Measurements from ENCODE around the gene TRIML2.

Gene TRIML2, protein sequence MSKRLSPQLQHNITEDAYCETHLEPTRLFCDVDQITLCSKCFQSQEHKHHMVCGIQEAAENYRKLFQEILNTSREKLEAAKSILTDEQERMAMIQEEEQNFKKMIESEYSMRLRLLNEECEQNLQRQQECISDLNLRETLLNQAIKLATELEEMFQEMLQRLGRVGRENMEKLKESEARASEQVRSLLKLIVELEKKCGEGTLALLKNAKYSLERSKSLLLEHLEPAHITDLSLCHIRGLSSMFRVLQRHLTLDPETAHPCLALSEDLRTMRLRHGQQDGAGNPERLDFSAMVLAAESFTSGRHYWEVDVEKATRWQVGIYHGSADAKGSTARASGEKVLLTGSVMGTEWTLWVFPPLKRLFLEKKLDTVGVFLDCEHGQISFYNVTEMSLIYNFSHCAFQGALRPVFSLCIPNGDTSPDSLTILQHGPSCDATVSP

DNA sequence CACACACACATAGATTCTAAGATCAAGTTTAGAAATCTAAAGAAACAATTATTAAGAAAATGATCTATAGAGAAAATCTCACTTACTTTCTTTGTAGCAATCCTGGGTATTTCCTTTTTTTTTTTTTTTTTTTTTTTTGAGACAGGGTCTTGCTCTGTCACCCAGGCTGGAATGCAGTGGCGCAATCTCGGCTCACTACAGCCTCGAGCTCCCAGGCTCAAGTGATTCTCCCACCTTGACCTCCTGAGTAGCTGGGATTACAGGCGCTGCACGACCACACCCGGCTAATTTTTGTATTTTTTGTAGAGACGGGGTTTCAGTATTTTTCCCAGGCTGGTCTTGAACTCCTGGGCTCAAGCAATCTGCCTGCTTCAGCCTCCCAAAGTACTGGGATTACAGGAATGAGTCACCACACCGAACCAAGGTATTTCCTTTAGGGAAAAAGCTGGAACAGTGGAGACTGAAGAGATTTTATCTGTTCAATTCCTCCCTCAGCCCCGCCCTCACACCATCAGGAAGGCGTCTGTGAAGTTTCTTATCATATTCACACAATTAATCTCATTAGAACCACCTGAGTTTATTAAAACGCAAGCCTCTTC lies at the start of gene TRIML2:
Gene TRIML2 (minus strand): TSS at position 447 of the 599 bp plus-strand sequence. CDS start 4,235 bp downstream, outside the sequence.
- no peak for DNase-seq (ENCODE audit: low read depth in 3 of 3)

DNA sequence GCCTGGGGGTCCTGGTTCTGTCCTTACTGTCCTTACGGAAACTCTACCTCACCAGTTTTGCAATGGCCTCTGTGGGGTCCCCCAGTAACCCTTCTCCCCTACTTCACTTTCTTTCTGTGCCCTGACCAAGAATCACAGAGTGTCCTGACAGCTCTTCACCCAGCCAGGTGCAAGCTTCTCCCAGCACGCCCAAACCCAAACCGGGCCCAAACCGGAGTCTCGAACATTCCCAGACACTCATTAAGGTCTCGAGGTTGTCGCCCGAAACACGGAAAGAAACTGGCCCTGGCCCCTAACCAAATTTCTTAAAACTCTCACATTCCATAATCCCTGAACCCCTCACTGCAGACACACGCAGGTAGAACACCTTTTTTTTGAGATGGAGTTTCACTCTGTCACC lies 48.9 kb upstream of the TRIML2 start:
- no peak for DNase-seq (ENCODE audit: low read depth in 3 of 3)

DNA sequence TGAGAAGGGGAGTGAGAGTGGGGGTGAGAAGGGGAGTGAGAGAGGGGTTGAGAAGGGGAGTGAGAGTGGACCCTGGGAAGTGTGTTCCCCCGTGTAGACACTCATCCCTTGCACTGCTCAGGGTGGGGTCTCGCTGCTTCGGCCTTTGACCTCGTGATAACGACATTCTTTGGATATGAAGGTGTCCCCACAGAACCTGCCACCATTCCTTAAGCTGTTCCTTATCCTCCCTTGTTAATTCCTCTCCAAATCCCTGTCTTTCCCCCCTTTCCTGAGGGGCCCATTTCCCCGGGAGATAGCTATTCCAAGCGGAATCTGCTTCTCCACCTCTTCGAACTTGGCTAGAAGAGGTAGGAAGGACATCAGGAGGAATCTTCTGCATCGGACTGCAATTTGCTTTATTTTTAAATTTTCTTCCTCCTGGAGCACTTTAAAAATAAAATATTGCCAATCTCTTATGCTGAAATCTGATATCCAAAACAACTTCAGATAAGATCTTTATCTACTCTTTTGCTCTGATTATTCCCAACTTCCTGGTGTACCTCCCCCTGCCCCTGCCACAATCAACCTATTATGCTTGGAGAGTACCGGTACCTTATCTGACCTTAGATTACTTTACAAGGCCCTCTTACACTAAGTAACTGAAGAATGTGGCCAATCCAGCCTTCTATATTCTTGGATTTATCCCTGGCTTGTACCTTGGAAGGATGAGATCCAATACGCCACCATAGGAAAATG lies 45.4 kb upstream of the TRIML2 start:
- no peak for DNase-seq (ENCODE audit: low read depth in 3 of 3)

DNA sequence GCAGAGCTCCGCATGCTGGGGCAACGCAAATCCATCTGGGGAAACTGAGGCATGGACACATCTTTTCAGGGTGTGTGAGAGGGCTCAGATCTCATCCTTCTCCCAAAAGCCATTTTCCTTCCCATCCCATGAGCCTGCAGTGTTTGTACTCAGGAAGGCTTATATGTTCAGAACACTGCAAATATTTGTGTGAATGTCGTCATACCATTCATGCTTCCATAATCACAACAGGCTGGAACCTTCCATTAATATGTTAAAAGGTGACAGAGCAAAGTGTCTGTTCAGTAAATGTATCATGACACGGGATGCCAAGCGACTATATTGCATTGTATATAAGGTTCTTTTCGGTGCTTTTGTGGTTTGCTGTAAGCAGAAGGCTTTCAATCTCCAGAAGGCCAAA lies 38.4 kb upstream of the TRIML2 start:
- no peak for DNase-seq (ENCODE audit: low read depth in 3 of 3)

DNA sequence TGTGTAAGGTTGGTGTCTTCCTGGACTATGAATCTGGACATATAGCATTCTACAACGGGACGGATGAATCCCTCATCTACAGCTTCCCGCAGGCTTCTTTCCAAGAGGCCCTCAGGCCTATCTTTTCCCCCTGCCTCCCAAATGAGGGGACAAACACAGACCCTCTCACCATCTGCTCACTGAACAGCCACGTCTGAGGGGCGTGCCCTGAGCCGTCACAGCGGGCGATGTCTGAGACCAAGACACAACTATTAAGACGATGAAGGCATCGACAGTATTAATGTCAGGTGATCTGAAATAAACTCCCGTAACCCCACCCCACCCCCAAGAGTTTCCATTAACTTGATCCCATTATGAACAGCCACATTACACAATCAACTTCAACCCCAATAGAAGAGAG lies 37.8 kb upstream of the TRIML2 start:
- no peak for DNase-seq (ENCODE audit: low read depth in 3 of 3)

DNA sequence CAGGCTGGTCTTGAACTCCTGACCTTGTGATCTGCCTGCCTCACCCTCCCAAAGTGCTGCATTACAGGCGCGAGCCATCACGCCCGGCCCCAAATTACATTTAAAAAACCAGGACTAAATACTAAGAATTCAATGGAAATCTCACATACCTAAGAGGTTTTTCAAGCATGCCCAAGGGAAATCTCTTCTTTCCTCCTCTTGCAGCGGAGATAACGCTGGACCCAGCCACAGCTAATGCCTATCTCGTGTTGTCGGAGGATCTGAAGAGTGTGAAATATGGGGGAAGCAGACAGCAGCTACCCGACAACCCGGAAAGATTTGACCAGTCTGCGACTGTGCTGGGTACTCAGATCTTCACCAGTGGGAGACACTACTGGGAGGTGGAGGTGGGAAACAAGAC lies 37.2 kb upstream of the TRIML2 start:
- DNase-seq (ENCODE audit: low read depth in 3 of 3), result no peak

DNA sequence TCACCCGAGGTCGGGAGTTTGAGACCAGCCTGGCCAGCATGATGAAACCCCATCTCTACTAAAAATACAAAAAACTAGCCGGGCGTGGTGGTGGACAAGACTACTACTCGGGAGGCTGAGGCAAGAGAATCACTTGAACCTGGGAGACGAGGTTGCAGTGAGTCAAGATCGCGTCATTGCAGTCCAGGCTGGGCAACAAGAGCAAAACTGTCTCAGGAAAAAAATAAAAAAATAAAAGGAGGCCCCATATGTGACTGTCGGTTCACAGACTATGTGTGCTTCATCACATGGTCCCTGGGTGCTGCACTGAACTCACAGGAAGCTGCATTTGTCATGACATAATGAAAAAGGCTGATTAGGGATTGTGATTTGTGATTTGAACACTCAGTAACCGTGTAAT lies 36.2 kb upstream of the TRIML2 start:
- DNase-seq (ENCODE audit: low read depth in 3 of 3), result no peak

DNA sequence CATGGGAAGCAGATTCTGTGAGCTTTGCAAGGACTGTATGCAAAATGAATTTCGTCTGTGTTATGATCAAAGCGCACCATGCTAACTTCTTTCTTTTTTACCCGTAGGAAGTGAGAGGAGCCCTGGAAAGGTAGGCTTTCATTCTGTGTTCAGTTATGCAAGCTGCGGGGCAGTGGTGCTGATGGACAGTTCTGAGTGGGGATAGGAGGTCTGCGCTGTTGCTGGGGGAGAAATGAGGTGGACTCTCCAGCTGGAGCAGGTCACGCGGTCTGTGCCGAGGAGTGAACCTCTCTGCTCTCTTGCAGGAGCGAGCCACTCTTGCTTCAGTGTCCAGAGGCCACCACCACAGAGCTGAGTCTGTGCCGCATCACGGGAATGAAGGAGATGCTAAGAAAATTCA lies 34.3 kb upstream of the TRIML2 start:
- DNase-seq (ENCODE audit: low read depth in 3 of 3), result no peak

DNA sequence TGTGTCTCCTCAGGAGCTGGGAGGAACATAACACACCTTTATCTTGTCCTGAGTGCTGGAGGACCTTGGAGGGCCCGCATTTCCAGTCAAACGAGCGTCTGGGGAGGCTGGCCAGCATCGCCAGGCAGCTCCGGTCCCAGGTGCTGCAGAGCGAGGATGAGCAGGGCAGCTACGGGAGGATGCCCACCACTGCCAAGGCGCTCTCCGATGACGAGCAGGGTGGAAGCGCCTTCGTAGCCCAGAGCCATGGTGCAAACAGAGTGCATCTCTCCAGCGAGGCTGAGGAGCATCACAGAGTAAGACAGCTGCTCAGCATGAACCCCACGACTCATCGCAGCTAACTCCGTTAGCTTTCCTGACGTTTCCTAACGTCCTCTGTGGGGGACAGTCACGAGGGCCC lies 30.3 kb upstream of the TRIML2 start:
- no peak for DNase-seq (ENCODE audit: low read depth in 3 of 3)

DNA sequence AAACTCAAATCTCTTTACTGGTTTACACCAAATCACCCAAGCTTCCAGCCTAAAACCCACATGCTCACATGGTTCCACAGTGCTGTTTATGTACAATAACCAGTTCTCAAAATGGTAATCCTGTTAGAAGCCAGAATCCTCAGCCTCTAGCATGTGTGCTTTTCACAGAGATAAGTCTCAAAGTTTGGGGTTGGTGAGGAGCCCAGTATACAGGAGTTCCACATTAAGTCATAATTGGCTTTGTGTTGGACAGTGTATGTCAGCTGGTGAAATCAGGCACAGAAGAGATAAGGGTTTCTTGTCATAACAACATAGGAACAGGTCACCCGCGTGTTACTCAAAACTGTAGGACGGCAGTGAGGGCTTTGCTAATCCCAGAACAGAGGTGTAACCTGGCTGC lies 29.7 kb upstream of the TRIML2 start, which contains the start of gene TRIML1:
Gene TRIML1 (plus strand): TSS at position 301 of the 400 bp plus-strand sequence. CDS start 118 bp downstream, outside the sequence.
- DNase-seq (ENCODE audit: low read depth in 3 of 3), result no peak

DNA sequence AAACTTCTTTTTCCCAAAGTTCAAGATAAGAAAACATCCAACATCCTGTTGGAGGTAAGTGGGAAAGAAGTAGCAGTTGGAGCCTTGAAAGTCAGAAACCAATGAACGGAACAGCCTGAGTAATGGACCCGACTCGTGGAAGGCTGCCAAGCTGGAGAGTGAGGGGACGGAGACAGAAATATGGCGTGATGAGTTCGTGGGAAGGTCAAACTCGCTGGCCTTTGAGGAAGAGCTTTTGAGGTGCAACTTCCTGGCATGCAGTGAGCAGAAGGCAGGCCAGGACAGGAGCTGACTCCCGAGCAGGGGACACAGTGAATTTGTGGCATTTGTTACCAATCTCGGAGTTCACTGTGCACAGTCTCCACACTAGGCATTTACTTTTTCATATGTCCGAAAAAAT lies 28.8 kb upstream of the TRIML2 start:
- DNase-seq (ENCODE audit: low read depth in 3 of 3), result no peak

DNA sequence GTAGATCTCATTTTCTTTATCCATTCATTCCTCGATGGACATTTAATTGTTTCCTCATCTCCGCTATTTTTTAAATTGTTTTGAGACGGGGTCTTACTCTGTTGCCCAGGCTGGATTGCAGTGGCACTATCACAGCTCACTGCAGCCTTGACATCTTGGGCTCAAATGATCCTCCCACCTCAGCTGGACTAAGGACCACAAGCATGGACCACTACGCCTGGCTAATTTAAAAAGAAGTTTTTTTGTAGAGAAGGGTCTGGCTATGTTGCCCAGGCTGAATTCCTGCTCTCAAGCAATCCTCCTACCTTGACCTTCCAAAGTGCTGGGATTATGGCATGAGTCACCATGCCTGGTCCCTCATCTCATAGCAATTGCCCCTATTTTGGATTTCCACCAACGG lies 22.8 kb upstream of the TRIML2 start:
- no peak for DNase-seq (ENCODE audit: low read depth in 3 of 3)

DNA sequence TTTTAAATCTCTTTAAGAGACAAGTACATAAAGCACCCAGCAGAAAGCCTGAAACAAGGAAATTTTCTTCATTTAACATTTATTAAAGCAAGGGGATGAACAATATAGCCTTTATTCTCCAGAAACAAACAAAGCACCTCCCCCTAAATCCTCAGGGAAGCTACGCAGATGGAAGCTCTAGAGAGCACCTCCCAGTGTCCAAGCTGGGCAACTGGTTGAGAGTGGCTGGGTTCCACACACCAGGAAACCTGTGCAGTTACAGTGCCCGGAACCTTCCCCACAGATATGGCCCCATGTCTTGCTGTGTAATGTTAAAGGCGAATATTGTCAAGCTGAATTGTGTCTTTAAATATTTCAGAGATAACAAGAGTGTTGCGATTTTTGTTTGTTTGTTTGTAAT lies 21.0 kb upstream of the TRIML2 start:
- DNase-seq (ENCODE audit: low read depth in 3 of 3), result no peak

DNA sequence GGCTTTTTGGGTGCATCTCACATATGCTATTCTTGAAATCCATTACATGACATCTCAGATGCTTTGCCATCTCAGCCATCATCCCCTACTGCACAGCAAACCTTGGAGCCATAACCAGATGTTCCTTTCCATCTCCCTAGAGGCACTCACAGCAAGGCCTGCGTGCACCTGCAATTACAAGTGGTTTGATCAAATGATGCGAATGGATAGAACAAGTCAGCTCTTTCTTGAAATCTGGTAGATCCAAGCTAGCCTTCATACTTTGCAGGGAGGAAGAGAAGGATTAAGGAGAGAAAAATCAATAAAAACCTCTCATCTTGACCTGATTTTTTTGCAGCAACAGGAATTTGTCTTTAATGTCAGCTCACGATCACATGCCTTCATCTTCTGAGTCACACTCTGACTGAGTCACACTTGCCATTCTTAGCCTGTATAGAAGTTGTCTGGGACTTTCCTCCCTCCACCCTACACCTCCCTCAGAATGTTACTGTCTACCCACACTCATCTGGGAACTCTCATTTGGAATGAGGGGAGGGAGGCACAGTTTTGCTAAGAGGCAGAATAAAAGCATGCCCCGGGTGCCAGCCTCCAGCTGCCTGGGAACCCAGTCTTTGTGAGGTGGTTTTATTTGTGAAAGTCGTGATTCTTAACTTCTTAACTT lies 17.9 kb upstream of the TRIML2 start:
- no peak for DNase-seq (ENCODE audit: low read depth in 3 of 3)

DNA sequence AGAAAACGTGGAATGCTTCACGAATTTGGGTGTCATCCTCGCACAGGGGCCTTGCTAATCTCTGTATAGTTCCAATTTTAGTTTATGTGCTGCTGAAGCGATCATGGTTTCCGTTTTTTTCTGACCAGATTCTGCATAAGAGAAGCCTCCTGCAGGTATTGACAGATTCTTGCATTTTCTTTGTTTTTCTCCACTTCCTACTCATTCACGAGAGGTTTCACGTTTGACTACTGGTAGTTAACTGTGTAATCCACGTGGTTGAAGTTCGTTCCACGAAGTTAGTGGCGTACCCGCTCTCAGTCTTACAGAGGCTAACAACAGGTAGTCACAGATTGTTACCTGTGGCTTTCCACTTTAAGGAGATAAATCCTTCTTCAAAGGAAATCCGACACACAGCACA lies 12.1 kb upstream of the TRIML2 start:
- no peak for DNase-seq (ENCODE audit: low read depth in 3 of 3)

DNA sequence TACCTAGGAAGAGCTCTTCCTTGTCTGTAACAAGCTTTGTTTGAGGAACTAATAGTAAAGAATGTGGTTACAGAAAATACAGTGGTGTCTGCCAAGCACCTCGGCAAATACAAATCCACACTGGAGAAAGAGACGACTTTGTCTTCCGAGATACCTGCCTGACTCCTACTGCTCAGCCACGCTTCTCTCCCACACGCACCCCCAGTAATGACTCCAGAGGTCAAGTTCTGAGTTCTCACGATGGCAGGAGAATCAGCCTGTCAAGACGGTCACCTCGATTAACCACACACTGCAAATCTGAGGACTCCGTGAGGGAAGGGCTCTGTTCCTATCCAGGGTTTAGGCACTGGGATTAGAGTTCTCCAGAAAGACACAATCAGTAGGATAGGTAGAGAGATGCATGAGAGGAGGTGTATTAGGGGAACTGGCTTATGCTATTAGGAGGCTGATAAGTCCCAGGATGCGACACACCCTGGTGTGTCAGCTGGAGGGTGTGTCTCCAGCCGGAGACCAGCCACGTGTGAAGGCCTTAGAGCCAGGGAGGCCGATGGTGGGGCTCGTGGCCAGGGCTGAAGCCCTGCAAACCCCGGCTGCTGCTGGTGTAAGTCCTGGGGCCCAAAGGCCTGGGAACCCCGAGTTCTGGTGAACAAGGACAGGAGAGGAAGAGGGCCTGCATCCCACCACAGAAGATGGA lies 8.4 kb upstream of the TRIML2 start:
- DNase-seq (ENCODE audit: low read depth in 3 of 3), result no peak

DNA sequence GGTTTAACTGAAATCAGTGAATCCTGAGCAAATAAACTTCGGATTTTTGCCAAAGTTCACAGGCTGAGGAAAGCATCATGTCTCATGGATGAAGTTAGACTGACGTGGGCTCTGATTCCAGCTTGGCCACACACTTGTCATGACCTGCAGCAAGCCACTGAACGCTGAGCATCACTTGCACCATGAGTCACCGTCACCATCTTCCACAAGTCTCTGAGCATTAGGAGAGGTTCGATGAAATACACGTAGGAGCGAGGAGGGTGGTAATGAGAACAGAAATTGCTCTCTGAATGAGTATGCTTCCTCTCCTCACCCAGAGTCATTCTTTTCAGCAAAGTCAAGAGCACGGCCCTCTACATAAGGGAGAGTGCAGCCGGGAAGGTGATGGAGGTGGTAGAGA lies 3.8 kb upstream of the TRIML2 start:
- DNase-seq (ENCODE audit: low read depth in 3 of 3), result no peak

DNA sequence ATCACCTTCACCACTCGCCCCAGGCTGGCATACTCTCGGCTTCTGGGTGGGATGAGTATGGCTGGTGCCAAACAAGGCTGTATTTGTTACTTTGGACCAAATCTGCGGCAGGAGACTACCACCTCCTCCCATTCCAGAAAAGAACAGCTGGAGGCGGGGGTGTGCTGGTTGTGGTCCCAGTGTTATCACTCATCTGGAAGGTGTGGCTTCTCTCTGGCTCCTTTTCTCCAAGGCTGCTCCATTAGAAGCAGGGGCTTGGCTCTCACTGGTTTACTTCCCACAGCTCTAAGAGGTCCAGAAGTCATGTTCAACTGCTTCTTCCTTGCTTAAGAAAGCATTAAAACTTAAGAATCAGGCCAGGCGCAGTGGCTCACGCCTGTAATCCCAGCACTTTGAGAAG lies 2.6 kb upstream of the TRIML2 start:
- no peak for DNase-seq (ENCODE audit: low read depth in 3 of 3)

DNA sequence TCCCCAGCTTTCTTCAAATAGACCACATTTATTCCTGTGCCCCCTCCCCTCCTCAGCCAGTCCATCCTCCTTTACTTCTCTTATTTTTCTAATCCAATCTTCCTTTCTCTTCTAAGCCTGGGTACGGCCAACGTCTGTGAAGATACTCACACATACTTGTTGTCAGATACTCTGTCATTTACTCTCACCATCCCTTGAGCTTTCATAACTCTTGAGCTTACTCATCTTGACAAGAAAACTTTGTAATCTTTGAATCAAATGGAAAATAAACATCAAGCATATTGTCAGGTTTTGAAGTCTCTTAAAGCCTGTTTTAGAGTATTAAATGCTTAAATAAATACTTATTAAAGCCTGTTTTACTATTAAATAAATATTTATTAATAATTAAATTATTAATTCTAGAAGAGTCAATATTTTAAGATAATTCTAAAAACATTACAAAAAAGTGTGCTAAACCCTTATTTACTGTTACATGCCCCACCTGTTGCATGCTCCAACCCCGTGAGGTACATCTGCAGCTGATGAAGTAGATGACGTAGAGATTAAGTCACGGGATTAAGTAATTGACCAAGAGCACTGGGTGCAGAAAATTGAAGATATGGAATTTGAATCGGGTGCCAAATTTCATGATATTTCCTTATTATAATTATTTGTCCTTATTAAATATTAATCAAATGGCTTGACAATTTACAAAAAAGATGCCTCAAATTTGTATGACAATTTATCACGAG lies 1.5 kb upstream of the TRIML2 start:
- no peak for DNase-seq (ENCODE audit: low read depth in 3 of 3)

DNA sequence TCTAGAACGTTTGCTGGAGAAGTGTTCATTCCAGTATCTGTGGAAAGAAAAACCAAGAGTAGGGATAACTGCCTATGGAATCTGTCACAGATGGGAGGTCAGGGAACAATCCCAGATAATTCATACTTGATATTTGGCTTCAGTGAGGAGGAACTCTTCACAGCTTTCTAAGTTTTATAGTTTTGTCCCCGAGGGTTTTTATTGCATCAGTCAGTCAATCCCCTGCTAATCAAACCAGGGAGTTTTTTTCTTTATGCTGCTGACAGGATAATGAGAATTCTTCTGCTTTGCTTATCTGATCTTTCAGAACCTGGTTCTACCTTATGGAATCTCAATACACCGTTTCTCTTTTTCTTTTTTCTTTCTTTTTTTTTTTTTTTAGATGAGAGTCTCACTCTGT lies 633 bp upstream of the TRIML2 start:
- DNase-seq (ENCODE audit: low read depth in 3 of 3), result no peak
